Stimulated activated naive CD8-positive, alpha-beta T cell treated with anti-CD3 and anti-CD28 coated beads, Interleukin-15, amount 100 ng/mL, for 72 hours (primary cell): ENCODE measurements around the gene MBTD1.

Experiments
- ATAC-seq: fragments of 150-1000 bp; cut with Tn5 transposase; 2 replicates; pipeline ENCODE4 v1.10.0; 2021; ENCODE audit warnings: mild to moderate bottlenecking, moderate library complexity
- DNase-seq, 2 donors: peaks; one replicate each; pipeline ENCODE4 v3.0.0; 2021 to 2022
- H3K27ac Mint-ChIP-seq, 2 donors: one replicate each; pipeline ENCODE4 v1.8.0; 2022; ENCODE audit warnings: mild to moderate bottlenecking in 2 of 2, mixed read lengths in 2 of 2, moderate library complexity in 2 of 2
- H3K27me3 Mint-ChIP-seq: one replicate; pipeline ENCODE4 v1.8.0; 2022; ENCODE audit warnings: mixed read lengths
- H3K4me1 Mint-ChIP-seq: one replicate; pipeline ENCODE4 v1.8.0; 2022; ENCODE audit warnings: mild to moderate bottlenecking, mixed read lengths
- H3K4me3 Mint-ChIP-seq, 2 donors: one replicate each; pipeline ENCODE4 v1.8.0; 2022; ENCODE audit warnings: mild to moderate bottlenecking in 2 of 2, mixed read lengths in 2 of 2, moderate library complexity in 1 of 2
- H3K9me3 Mint-ChIP-seq, 2 donors: one replicate each; pipeline ENCODE4 v1.8.0; 2022; ENCODE audit warnings: mixed read lengths in 2 of 2

The MBTD1 gene

GRCh38 chr17:51150932-51151331, 108.9 kb downstream of the MBTD1 start:
- ATAC-seq (no peak), DNase-seq (no peak)
- no peak overlapping the region for H3K27ac Mint-ChIP-seq
- H3K4me1 Mint-ChIP-seq, result peaks cover 33% of the 10 kb centered on the region
- H3K4me3 Mint-ChIP-seq, result no peak overlapping the region
- H3K27me3 Mint-ChIP-seq, result no peaks in the 10 kb centered on the region
- H3K9me3 Mint-ChIP-seq, result no peaks in the 10 kb centered on the region

DNA sequence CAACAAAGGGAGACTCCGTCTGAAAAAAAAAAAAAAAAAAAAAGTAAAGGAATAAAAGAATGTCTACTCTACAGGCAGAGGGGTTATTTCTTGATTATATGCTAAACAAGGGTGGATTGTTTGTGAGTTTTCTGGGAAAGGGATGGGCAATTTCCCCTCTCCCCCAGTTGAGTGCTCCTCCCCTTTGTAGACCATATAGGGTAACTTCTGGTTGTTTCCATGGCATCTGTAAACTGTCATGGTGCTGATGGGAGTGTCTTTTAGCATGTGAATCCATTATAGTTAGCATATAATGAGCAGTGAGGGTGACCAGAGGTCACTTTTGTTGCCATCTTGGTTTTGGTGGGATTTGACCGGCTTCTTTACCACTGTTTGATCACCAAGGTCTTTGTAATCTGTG, 110.7 kb downstream of the MBTD1 start:
- H3K27ac Mint-ChIP-seq, result no peak overlapping the region
- ATAC-seq (no peak), DNase-seq (no peak)
- no peak overlapping the region for H3K4me3 Mint-ChIP-seq
- H3K4me1 Mint-ChIP-seq, result peaks cover 20% of the 10 kb centered on the region
- H3K27me3 Mint-ChIP-seq, result no peaks in the 10 kb centered on the region
- no peaks in the 10 kb centered on the region for H3K9me3 Mint-ChIP-seq

DNA sequence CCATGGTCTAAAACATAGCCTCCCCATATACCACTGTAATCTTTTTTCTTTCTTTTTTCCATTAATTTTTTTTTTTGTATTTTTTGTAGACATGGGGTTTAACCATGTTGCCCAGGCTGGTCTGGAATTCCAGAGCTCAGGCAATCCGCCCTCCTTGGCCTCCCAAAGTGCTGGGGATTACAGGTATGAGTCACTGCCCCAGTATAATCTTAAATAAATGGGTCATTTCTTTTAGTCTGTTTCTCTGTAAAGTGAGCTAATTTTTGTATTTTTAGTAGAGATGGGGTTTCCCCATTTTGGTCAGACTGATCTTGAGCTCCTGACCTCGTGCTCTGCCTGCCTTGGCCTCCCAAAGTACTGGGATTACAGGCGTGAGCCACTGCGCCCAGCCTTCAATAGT, 112.2 kb downstream of the MBTD1 start:
- ATAC-seq (peak; percentile 71), DNase-seq (no peak)
- no peaks in the 10 kb centered on the region for H3K27me3 Mint-ChIP-seq
- peak overlapping the region in 1 of 2 donors; percentile 97 for H3K27ac Mint-ChIP-seq
- peak overlapping the region in 1 of 2 donors; percentile 42 for H3K4me3 Mint-ChIP-seq
- H3K9me3 Mint-ChIP-seq, result no peaks in the 10 kb centered on the region
- H3K4me1 Mint-ChIP-seq, result peaks cover 20% of the 10 kb centered on the region

DNA sequence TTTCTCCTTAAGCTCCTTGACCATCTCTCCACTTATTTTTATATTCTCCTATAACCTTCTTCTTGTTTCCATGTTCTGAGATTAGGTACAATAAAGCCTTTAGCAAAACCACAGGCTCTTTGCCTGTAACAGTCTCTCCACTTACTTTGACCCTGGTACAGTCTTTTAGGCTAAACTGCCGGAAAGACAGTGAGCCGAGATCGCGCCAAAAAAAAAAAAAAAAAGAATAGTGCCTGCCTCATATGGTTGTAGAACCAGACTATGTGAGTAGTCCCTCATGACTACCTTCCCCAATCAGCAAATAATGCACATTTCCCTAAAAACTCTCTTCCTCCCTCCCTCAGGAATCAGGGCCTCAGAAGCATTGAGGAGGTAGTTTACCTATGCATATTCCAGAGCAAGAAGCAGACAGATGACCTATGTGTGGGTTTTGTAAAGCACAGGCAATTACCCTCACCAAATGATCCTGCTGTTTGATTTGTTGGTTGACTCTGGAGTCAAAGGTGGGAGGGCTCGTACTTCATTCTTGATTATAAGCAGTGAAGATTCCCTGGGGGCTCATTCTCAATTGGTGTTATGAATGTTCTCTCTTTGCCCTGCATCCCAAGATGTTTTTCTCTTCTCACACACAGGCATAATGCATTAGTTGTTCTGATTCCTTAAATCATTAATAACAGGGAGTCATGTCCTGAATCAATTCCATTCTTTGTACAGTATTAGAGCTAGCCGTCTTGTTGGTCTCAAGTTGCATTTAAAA, 115.4 kb downstream of the MBTD1 start:
- Mint-ChIP-seq H3K4me1 (peaks cover 20% of the 10 kb centered on the region), H3K27me3 (no peaks in the 10 kb centered on the region), H3K27ac (no peak overlapping the region), H3K9me3 (no peaks in the 10 kb centered on the region), H3K4me3 (no peak overlapping the region)
- ATAC-seq, result no peak
- no peak for DNase-seq

DNA sequence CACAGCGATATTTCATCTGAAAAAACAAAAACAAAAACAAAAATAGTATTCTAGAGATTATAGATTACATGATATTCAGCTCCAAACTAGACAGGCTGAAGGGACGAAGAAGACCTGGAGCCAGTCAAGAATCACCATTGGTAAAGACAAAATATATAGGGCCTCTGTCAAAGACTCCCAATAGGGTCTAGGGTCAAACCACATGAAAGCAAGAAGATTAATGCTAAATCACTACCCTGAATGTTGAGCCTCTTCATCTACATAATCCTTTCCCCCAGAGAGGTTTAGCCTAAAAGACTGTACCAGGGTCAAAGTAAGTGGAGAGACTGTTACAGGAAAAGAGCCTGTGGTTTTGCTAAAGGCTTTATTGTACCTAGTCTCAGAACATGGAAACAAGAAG, 117.3 kb downstream of the MBTD1 start:
- H3K4me1 Mint-ChIP-seq, result peaks cover 13% of the 10 kb centered on the region
- no peak for ATAC-seq
- H3K4me3 Mint-ChIP-seq, result no peak overlapping the region
- DNase-seq, result no peak
- H3K27me3 Mint-ChIP-seq, result no peaks in the 10 kb centered on the region
- H3K27ac Mint-ChIP-seq, result no peak overlapping the region
- no peaks in the 10 kb centered on the region for H3K9me3 Mint-ChIP-seq

GRCh38 chr17:51135956-51136355, 123.9 kb downstream of the MBTD1 start:
- peaks cover 18% of the 10 kb centered on the region for H3K4me1 Mint-ChIP-seq
- H3K27me3 Mint-ChIP-seq, result no peaks in the 10 kb centered on the region
- DNase-seq (no peak), ATAC-seq (no peak)
- H3K4me3 Mint-ChIP-seq, result no peak overlapping the region
- H3K9me3 Mint-ChIP-seq, result no peaks in the 10 kb centered on the region
- H3K27ac Mint-ChIP-seq, result no peak overlapping the region

- H3K9me3 Mint-ChIP-seq, result no peaks in the 10 kb centered on the region
- no peak overlapping the region for H3K4me3 Mint-ChIP-seq
- peak overlapping the region in 1 of 2 donors; percentile 55 for H3K27ac Mint-ChIP-seq
- DNase-seq (no peak), ATAC-seq (no peak)
- H3K4me1 Mint-ChIP-seq, result peaks cover 18% of the 10 kb centered on the region
- H3K27me3 Mint-ChIP-seq, result no peaks in the 10 kb centered on the region
Measured at GRCh38 chr17:51133365-51133764, 126.5 kb downstream of the MBTD1 start.

DNA sequence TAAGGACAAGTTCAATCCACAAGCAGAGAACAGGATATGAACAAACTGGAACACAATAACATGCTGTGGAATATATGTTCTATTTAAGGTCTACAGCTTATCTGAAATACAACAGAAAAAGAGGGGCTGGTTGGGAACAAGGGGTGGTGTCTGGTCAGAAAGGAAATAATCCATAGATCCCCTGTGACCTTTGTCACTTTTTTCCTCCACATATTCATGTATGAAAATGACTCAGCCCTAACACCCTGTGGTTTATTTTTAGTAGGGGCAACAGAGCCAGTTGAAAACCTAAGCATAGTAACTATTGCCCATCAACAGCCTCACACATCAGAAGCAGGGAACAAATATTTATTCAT, 126.9 kb downstream of the MBTD1 start:
- no peak overlapping the region for H3K4me3 Mint-ChIP-seq
- ATAC-seq, result no peak
- peak overlapping the region in 1 of 2 donors; percentile 55 for H3K27ac Mint-ChIP-seq
- no peaks in the 10 kb centered on the region for H3K9me3 Mint-ChIP-seq
- no peaks in the 10 kb centered on the region for H3K27me3 Mint-ChIP-seq
- H3K4me1 Mint-ChIP-seq, result peaks cover 19% of the 10 kb centered on the region
- DNase-seq, result no peak

DNA sequence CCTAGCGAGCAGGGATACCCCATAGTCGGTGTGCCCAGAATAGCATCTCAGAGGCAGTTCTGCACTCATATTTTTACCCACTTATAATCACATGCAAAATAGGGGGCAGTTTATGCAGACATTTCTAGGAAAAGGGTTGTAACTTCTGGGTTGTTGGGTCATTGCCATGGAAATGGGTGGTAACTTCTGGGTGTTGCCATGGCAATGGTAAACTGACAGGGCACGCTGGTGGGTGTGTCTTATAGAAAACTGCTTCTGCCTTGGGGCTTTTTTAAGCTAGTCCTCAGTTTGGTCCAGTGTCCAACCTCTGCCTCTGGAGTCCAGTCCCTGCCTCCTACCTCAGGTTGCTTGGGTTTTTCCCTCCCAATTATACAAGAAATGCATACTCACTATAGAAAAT, 131.8 kb downstream of the MBTD1 start:
- H3K4me1 Mint-ChIP-seq, result peaks cover 17% of the 10 kb centered on the region

More for the DNA sequence above, 131.8 kb downstream of the MBTD1 start:
- DNase-seq (peak in 1 of 2 donors; percentile 27), ATAC-seq (no peak)
- H3K9me3 Mint-ChIP-seq, result no peaks in the 10 kb centered on the region
- no peak overlapping the region for H3K27ac Mint-ChIP-seq
- no peak overlapping the region for H3K4me3 Mint-ChIP-seq
- H3K27me3 Mint-ChIP-seq, result no peaks in the 10 kb centered on the region
